ENCODE measurements around the gene TMEM115. TPM values are rescaled to one million over a fixed set of nuclear protein-coding genes. Genes with fewer than 3 reads are reported as not detected.

The TMEM115 gene
- total and polyA plus RNA-seq, 2 of the 13 experiments (the other 11 are each of a cell fraction or from before 2014, with no cell fraction given) = 22.1 to 30.7 TPM

DNA sequence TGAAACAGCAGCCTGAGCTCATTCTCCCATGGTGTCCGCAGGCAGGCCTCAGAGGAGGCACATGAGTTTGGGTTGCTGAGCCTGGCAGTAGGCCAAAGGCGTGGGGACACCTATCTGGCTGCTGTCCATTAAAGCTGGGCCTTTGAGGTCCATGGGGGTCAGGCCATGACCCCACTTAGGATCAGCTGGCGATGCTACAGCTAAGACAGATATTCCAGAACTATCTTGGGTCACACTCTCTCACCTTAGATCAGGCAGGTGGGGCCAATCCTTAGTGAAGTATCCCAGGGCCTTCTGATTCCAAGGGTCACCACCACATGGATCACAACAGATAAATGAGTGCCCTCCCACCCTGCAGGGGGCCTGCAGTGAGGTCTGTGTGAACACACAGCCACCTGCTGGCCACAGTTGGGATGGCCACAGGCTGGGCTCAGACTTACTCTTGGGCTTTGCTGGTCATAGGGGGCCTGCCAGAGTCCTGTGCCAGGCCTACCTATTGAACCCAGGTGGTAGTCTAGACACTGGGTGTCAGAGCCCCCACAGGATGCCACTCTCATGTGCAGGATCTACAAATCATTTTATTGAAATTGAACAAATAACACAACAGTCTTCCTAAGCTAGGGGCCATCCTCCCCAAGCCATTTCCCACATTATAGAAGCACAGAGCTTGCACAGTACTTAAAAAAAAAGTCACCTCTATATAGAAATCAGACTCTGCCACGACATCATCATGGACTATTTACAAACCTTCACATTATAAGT, 34.8 kb downstream of the TMEM115 start (continued):
- TF ChIP-seq, protein P1, sequence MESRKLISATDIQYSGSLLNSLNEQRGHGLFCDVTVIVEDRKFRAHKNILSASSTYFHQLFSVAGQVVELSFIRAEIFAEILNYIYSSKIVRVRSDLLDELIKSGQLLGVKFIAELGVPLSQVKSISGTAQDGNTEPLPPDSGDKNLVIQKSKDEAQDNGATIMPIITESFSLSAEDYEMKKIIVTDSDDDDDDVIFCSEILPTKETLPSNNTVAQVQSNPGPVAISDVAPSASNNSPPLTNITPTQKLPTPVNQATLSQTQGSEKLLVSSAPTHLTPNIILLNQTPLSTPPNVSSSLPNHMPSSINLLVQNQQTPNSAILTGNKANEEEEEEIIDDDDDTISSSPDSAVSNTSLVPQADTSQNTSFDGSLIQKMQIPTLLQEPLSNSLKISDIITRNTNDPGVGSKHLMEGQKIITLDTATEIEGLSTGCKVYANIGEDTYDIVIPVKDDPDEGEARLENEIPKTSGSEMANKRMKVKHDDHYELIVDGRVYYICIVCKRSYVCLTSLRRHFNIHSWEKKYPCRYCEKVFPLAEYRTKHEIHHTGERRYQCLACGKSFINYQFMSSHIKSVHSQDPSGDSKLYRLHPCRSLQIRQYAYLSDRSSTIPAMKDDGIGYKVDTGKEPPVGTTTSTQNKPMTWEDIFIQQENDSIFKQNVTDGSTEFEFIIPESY (CRISPR knock-in tag; IDR thresholded peaks at IDR 0.05) = peak; percentile 68
- TF ChIP-seq, protein P2, sequence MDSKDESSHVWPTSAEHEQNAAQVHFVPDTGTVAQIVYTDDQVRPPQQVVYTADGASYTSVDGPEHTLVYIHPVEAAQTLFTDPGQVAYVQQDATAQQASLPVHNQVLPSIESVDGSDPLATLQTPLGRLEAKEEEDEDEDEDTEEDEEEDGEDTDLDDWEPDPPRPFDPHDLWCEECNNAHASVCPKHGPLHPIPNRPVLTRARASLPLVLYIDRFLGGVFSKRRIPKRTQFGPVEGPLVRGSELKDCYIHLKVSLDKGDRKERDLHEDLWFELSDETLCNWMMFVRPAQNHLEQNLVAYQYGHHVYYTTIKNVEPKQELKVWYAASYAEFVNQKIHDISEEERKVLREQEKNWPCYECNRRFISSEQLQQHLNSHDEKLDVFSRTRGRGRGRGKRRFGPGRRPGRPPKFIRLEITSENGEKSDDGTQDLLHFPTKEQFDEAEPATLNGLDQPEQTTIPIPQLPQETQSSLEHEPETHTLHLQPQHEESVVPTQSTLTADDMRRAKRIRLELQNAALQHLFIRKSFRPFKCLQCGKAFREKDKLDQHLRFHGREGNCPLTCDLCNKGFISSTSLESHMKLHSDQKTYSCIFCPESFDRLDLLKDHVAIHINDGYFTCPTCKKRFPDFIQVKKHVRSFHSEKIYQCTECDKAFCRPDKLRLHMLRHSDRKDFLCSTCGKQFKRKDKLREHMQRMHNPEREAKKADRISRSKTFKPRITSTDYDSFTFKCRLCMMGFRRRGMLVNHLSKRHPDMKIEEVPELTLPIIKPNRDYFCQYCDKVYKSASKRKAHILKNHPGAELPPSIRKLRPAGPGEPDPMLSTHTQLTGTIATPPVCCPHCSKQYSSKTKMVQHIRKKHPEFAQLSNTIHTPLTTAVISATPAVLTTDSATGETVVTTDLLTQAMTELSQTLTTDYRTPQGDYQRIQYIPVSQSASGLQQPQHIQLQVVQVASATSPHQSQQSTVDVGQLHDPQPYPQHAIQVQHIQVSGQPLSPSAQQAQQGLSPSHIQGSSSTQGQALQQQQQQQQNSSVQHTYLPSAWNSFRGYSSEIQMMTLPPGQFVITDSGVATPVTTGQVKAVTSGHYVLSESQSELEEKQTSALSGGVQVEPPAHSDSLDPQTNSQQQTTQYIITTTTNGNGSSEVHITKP (CRISPR knock-in tag; IDR thresholded peaks at IDR 0.05; ENCODE audit: low read depth) = 0 out of 2 replicates have a peak, but pooled peaks have one; percentile 76
- no peak for TF ChIP-seq CC2D1A (CRISPR knock-in tag; IDR thresholded peaks at IDR 0.05)
- TF ChIP-seq ZEB1 (IDR thresholded peaks at IDR 0.05; ENCODE audit: insufficient replicate concordance, low read depth) = no peak
- TF ChIP-seq ARNT (IDR thresholded peaks at IDR 0.05) = no peak
- TF ChIP-seq, protein P3, sequence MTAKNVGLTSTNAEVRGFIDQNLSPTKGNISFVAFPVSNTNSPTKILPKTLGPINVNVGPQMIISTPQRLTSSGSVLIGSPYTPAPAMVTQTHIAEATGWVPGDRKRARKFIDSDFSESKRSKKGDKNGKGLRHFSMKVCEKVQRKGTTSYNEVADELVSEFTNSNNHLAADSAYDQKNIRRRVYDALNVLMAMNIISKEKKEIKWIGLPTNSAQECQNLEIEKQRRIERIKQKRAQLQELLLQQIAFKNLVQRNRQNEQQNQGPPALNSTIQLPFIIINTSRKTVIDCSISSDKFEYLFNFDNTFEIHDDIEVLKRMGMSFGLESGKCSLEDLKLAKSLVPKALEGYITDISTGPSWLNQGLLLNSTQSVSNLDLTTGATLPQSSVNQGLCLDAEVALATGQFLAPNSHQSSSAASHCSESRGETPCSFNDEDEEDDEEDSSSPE (CRISPR knock-in tag; IDR thresholded peaks at IDR 0.05) = peak; percentile 31; the same call in 1 of the 2 replicates
- TF ChIP-seq, protein P4, sequence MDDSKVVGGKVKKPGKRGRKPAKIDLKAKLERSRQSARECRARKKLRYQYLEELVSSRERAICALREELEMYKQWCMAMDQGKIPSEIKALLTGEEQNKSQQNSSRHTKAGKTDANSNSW (CRISPR knock-in tag; IDR thresholded peaks at IDR 0.05; ENCODE audit: borderline replicate concordance) = no peak
- TF ChIP-seq, protein P5, sequence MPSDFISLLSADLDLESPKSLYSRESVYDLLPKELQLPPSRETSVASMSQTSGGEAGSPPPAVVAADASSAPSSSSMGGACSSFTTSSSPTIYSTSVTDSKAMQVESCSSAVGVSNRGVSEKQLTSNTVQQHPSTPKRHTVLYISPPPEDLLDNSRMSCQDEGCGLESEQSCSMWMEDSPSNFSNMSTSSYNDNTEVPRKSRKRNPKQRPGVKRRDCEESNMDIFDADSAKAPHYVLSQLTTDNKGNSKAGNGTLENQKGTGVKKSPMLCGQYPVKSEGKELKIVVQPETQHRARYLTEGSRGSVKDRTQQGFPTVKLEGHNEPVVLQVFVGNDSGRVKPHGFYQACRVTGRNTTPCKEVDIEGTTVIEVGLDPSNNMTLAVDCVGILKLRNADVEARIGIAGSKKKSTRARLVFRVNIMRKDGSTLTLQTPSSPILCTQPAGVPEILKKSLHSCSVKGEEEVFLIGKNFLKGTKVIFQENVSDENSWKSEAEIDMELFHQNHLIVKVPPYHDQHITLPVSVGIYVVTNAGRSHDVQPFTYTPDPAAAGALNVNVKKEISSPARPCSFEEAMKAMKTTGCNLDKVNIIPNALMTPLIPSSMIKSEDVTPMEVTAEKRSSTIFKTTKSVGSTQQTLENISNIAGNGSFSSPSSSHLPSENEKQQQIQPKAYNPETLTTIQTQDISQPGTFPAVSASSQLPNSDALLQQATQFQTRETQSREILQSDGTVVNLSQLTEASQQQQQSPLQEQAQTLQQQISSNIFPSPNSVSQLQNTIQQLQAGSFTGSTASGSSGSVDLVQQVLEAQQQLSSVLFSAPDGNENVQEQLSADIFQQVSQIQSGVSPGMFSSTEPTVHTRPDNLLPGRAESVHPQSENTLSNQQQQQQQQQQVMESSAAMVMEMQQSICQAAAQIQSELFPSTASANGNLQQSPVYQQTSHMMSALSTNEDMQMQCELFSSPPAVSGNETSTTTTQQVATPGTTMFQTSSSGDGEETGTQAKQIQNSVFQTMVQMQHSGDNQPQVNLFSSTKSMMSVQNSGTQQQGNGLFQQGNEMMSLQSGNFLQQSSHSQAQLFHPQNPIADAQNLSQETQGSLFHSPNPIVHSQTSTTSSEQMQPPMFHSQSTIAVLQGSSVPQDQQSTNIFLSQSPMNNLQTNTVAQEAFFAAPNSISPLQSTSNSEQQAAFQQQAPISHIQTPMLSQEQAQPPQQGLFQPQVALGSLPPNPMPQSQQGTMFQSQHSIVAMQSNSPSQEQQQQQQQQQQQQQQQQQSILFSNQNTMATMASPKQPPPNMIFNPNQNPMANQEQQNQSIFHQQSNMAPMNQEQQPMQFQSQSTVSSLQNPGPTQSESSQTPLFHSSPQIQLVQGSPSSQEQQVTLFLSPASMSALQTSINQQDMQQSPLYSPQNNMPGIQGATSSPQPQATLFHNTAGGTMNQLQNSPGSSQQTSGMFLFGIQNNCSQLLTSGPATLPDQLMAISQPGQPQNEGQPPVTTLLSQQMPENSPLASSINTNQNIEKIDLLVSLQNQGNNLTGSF (CRISPR knock-in tag; IDR thresholded peaks at IDR 0.05) = no peak
- no peak for TF ChIP-seq EED (CRISPR knock-in tag; IDR thresholded peaks at IDR 0.05)
- no peak for TF ChIP-seq NFRKB (IDR thresholded peaks at IDR 0.05)
- TF ChIP-seq HOXD1 (CRISPR knock-in tag; IDR thresholded peaks at IDR 0.05) = no peak
- no peak for TF ChIP-seq KDM5A (IDR thresholded peaks at IDR 0.05; ENCODE audit: borderline replicate concordance, low read length)
- TF ChIP-seq ZNF879 (CRISPR knock-in tag; IDR thresholded peaks at IDR 0.05) = no peak
- TF ChIP-seq KLF13 (CRISPR knock-in tag; IDR thresholded peaks at IDR 0.05) = no peak
- TF ChIP-seq, protein P6, sequence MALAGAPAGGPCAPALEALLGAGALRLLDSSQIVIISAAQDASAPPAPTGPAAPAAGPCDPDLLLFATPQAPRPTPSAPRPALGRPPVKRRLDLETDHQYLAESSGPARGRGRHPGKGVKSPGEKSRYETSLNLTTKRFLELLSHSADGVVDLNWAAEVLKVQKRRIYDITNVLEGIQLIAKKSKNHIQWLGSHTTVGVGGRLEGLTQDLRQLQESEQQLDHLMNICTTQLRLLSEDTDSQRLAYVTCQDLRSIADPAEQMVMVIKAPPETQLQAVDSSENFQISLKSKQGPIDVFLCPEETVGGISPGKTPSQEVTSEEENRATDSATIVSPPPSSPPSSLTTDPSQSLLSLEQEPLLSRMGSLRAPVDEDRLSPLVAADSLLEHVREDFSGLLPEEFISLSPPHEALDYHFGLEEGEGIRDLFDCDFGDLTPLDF (CRISPR knock-in tag; IDR thresholded peaks at IDR 0.05) = no peak

All from HepG2 (cell line).